Activated CD8-positive, alpha-beta T cell treated with anti-CD3 and anti-CD28 coated beads for 36 hours (primary cell): ENCODE measurements around the gene ZDHHC3. TPM values are rescaled to one million over a fixed set of nuclear protein-coding genes. Genes with fewer than 3 reads are reported as not detected.

ENCODE experiments used
- ATAC-seq: fragments of 200-7000 bp; cut with Tn5 transposase; one replicate; pipeline ENCODE4 v1.10.0; 2021; ENCODE audit warnings: mild to moderate bottlenecking, moderate library complexity
- CTCF ChIA-PET: fragments of 350-600 bp; sonication (Branson Sonifier 250); formaldehyde crosslinking; loops from one replicate; lab custom pipeline; 2021; ENCODE audit warnings: antibody characterized with exemption; lab: Charles Lee
- POLR2A ChIA-PET: fragments of 350-600 bp; sonication (Branson Sonifier 250); formaldehyde crosslinking; loops from one replicate; lab custom pipeline; 2021; ENCODE audit warnings: antibody characterized with exemption; lab: Charles Lee
- DNase-seq: peaks from one replicate; pipeline ENCODE4 v3.0.0-alpha.2; 2020
- H3K27ac Mint-ChIP-seq: one replicate; pipeline ENCODE4 v1.8.0; 2021; ENCODE audit warnings: mild to moderate bottlenecking, mixed read lengths
- H3K27me3 Mint-ChIP-seq: one replicate; pipeline ENCODE4 v1.8.0; 2021; ENCODE audit warnings: mixed read lengths
- H3K36me3 Mint-ChIP-seq: one replicate; pipeline ENCODE4 v1.8.0; 2021; ENCODE audit warnings: low read depth, mixed read lengths
- H3K4me1 Mint-ChIP-seq: one replicate; pipeline ENCODE4 v1.8.0; 2021; ENCODE audit warnings: low read depth, mixed read lengths
- H3K4me3 Mint-ChIP-seq: one replicate; pipeline ENCODE4 v1.8.0; 2021; ENCODE audit warnings: mild to moderate bottlenecking, moderate library complexity, mixed read lengths
- H3K9me3 Mint-ChIP-seq: one replicate; pipeline ENCODE4 v1.8.0; 2021; ENCODE audit warnings: mixed read lengths
- CTCF ChIP-seq: fragments of 200-600 bp; IDR thresholded peaks from one replicate; pipeline ENCODE4 v1.8.0; 2022; ENCODE audit warnings: antibody characterized with exemption, mild to moderate bottlenecking
- intact Hi-C: fragments of 100-400 bp; cut with micrococcal nuclease; formaldehyde crosslinking; loops from one replicate; pipeline ENCODE4 v1.10.0; 2022
- total RNA-seq, 2 experiments: library from RNA; stranded (reverse); gene quantifications; one replicate each; pipeline ENCODE4 v1.2.3, GENCODE V29; 2021

The ZDHHC3 gene
- total RNA-seq, 2 experiments from 2014 or later, result 28.6 to 36.0 TPM

DNA sequence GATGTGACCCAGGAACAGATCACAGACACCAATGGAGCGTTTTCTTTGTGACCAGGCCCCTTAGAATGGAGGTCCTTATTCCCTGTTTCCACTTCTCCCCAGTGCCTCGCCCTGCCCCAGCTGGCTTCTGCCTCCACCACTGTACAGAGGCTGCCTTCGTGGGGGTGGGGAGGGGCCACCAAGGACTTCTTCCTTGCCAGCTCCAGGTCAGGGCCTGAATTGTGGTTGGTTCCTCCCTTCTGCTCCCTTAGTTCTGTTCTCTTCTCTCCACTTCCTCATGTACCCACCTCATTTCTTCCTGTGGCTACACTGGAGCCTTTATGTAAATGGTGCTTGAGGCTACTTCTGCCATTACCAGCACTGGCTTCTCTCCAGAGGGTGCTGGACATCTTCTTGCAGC, 85.1 kb downstream of the ZDHHC3 start:
- POLR2A ChIA-PET, result interaction anchor here (1.7 kb wide), 1 partner anchor 13 kb away, joined by 3 read pairs; no protein-coding TSS in a partner anchor
- CTCF ChIA-PET, result interaction anchor here (1.3 kb wide), 1 partner anchor 358 kb away, joined by 3 read pairs; no protein-coding TSS in a partner anchor
- no peaks in the 10 kb centered on the region for H3K9me3 Mint-ChIP-seq
- ATAC-seq (no peak), DNase-seq (no peak)
- no peak overlapping the region for H3K4me3 Mint-ChIP-seq
- intact Hi-C loops, result no loop called here
- no peak for TF ChIP-seq CTCF
- H3K36me3 Mint-ChIP-seq, result no peaks in the 10 kb centered on the region
- no peak overlapping the region for H3K27ac Mint-ChIP-seq
- H3K4me1 Mint-ChIP-seq, result no peaks in the 10 kb centered on the region
- peaks cover 4% of the 10 kb centered on the region for H3K27me3 Mint-ChIP-seq

DNA sequence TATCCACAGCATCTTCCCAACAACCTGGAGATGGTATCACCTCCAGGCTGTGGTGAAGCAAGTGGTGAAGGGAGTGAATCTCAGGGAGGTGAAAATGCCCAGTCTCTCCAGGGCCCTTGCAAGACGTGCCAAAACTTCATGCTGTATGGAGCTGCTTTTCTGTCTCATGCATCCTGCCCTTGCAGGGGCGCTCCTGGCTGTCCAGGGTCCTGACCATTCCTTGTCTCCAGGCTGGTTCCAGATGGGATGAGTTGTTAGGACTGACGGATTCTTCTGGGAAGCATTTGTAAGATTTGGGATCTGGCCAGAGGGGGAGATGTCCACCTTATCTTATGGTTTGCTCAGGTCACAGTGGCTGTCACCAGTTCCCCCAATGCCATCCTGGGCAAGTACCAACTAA, 85.7 kb downstream of the ZDHHC3 start:
- Mint-ChIP-seq H3K4me3 (no peak overlapping the region), H3K36me3 (no peaks in the 10 kb centered on the region), H3K4me1 (no peaks in the 10 kb centered on the region), H3K27me3 (peaks cover 4% of the 10 kb centered on the region), H3K9me3 (no peaks in the 10 kb centered on the region), H3K27ac (no peak overlapping the region)
- CTCF ChIA-PET, result interaction anchor here (1.3 kb wide), 1 partner anchor 357 kb away, joined by 3 read pairs; no protein-coding TSS in a partner anchor
- DNase-seq (no peak), ATAC-seq (no peak)
- no peak for TF ChIP-seq CTCF
- POLR2A ChIA-PET, result interaction anchor here (1.7 kb wide), 1 partner anchor 14 kb away, joined by 3 read pairs; no protein-coding TSS in a partner anchor
- intact Hi-C loops, result no loop called here

- DNase-seq (no peak), ATAC-seq (no peak)
- Mint-ChIP-seq H3K27me3 (peaks cover 10% of the 10 kb centered on the region), H3K36me3 (no peaks in the 10 kb centered on the region), H3K4me3 (no peak overlapping the region), H3K9me3 (no peaks in the 10 kb centered on the region), H3K27ac (no peak overlapping the region), H3K4me1 (no peaks in the 10 kb centered on the region)
- intact Hi-C loops, result no loop called here
- TF ChIP-seq CTCF, result no peak
- POLR2A ChIA-PET, result no interaction called here
- CTCF ChIA-PET, result no interaction called here
Observed at GRCh38 chr3:44887101-44887500, 88.9 kb downstream of the ZDHHC3 start.

DNA sequence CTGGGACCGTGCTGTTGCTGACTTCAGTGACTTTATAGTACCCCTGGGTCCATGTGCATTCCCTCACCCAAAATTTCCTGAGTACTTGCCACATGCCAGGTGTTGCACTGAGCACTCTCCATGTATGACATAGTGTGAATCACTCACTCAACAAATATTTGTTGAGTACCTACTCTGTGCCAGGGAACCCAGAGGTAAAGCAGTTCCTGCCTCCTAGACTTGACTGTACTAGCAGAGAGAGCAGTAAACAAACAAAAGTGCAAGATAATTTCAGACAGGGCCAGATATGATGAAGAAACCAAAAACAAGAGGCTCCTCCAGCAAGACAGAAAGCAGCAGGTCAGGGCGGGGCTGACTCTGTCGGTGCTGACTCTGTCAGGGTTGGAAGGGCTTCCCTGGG, 89.4 kb downstream of the ZDHHC3 start:
- no peak overlapping the region for H3K4me3 Mint-ChIP-seq
- CTCF ChIA-PET, result no interaction called here
- no peak for ATAC-seq

GRCh38 chr3:44885618-44886017, 90.4 kb downstream of the ZDHHC3 start:
- Mint-ChIP-seq H3K9me3 (no peaks in the 10 kb centered on the region), H3K36me3 (no peaks in the 10 kb centered on the region), H3K4me3 (no peak overlapping the region), H3K27ac (no peak overlapping the region), H3K27me3 (peaks cover 10% of the 10 kb centered on the region), H3K4me1 (no peaks in the 10 kb centered on the region)
- ATAC-seq (peak; percentile 55), DNase-seq (no peak)
- TF ChIP-seq CTCF, result no peak
- POLR2A ChIA-PET, result no interaction called here
- CTCF ChIA-PET, result no interaction called here
- intact Hi-C loops, result no loop called here

More for the DNA sequence above, 89.4 kb downstream of the ZDHHC3 start:
- Mint-ChIP-seq H3K9me3 (no peaks in the 10 kb centered on the region), H3K27ac (no peak overlapping the region), H3K36me3 (no peaks in the 10 kb centered on the region), H3K27me3 (peaks cover 10% of the 10 kb centered on the region), H3K4me1 (no peaks in the 10 kb centered on the region)
- TF ChIP-seq CTCF, result no peak
- intact Hi-C loops, result no loop called here
- POLR2A ChIA-PET, result no interaction called here
- no peak for DNase-seq
